ENCODE measurements around the gene ARID5A. TPM values are rescaled to one million over a fixed set of nuclear protein-coding genes. Genes with fewer than 3 reads are reported as not detected.
"Not testable (repeated sequence)": the region's sequence is repeated elsewhere in the genome, so short reads cannot be mapped to it uniquely, and the experiment has no call there.

The ARID5A gene
- polyA plus RNA-seq (ENCODE audit: insufficient read length in 4 of 4) = 1 to 10 TPM; 4.3 to 7.1 (median 5.6) TPM

- peak in 3 of 4 donors; percentile 77 to 84 (median 84) for DNase-seq (ENCODE audit: low read depth in 4 of 4, low spot score in 3 of 4)
Observed at GRCh38 chr2:96536445-96537065, at the start of gene ARID5A. Gene ARID5A, plus strand, starts transcription at chr2:96536752. Its CDS starts 75 bp downstream, at chr2:96536827.

- DNase-seq (ENCODE audit: low read depth in 4 of 4, low spot score in 3 of 4) = no peak
Observed at GRCh38 chr2:96489261-96489660, 47.3 kb upstream of the ARID5A start.

- no peak for DNase-seq (ENCODE audit: low read depth in 4 of 4, low spot score in 3 of 4)
Observed at GRCh38 chr2:96489663-96490062, 46.9 kb upstream of the ARID5A start.

GRCh38 chr2:96491860-96492497 is 44.6 kb upstream of the ARID5A start:
- no peak for DNase-seq (ENCODE audit: low read depth in 4 of 4, low spot score in 3 of 4)

GRCh38 chr2:96493072-96493471 is 43.5 kb upstream of the ARID5A start:
- no peak for DNase-seq (ENCODE audit: low read depth in 4 of 4, low spot score in 3 of 4)

- no peak for DNase-seq (ENCODE audit: low read depth in 4 of 4, low spot score in 3 of 4)
Observed at GRCh38 chr2:96494188-96494587, 42.4 kb upstream of the ARID5A start.

- DNase-seq (ENCODE audit: low read depth in 4 of 4, low spot score in 3 of 4) = no peak
Observed at GRCh38 chr2:96495982-96496629, 40.4 kb upstream of the ARID5A start.

GRCh38 chr2:96498021-96498431 is 38.5 kb upstream of the ARID5A start:
- no peak for DNase-seq (ENCODE audit: low read depth in 4 of 4, low spot score in 3 of 4)

- DNase-seq (ENCODE audit: low read depth in 4 of 4, low spot score in 3 of 4) = not testable (repeated sequence)
Observed at GRCh38 chr2:96498611-96499010, 37.9 kb upstream of the ARID5A start.

GRCh38 chr2:96499061-96499960 is 37.2 kb upstream of the ARID5A start:
- DNase-seq (ENCODE audit: low read depth in 4 of 4, low spot score in 3 of 4) = no peak

- no peak for DNase-seq (ENCODE audit: low read depth in 4 of 4, low spot score in 3 of 4)
Observed at GRCh38 chr2:96500385-96501066, 36.0 kb upstream of the ARID5A start.

- no peak for DNase-seq (ENCODE audit: low read depth in 4 of 4, low spot score in 3 of 4)
Observed at GRCh38 chr2:96501471-96501874, 35.1 kb upstream of the ARID5A start.

- DNase-seq (ENCODE audit: low read depth in 4 of 4, low spot score in 3 of 4) = no peak
Observed at GRCh38 chr2:96501886-96502810, 34.4 kb upstream of the ARID5A start.

- DNase-seq (ENCODE audit: low read depth in 4 of 4, low spot score in 3 of 4) = no peak
Observed at GRCh38 chr2:96502891-96503636, 33.5 kb upstream of the ARID5A start.

GRCh38 chr2:96503637-96504243 is 32.8 kb upstream of the ARID5A start:
- no peak for DNase-seq (ENCODE audit: low read depth in 4 of 4, low spot score in 3 of 4)

GRCh38 chr2:96505231-96505889 is 31.2 kb upstream of the ARID5A start, which contains the start of gene NEURL3:
Gene NEURL3, minus strand, starts transcription at chr2:96505357. Its CDS starts 71 bp downstream, at chr2:96505286.
- peak in 2 of 4 donors; percentile 48 to 66 for DNase-seq (ENCODE audit: low read depth in 4 of 4, low spot score in 3 of 4)

Measured in left renal pelvis (tissue), 4 donors.